GM19463 (cell line): ENCODE results near the gene ESR1.

Experiments used
- ATAC-seq: cut with Tn5 transposase; IDR thresholded peaks from one replicate; pipeline ENCODE4 v1.9.1; 2021; ENCODE audit warnings: mild to moderate bottlenecking, moderate library complexity; ENCODE audit not compliant: unreplicated experiment

The ESR1 gene

DNA sequence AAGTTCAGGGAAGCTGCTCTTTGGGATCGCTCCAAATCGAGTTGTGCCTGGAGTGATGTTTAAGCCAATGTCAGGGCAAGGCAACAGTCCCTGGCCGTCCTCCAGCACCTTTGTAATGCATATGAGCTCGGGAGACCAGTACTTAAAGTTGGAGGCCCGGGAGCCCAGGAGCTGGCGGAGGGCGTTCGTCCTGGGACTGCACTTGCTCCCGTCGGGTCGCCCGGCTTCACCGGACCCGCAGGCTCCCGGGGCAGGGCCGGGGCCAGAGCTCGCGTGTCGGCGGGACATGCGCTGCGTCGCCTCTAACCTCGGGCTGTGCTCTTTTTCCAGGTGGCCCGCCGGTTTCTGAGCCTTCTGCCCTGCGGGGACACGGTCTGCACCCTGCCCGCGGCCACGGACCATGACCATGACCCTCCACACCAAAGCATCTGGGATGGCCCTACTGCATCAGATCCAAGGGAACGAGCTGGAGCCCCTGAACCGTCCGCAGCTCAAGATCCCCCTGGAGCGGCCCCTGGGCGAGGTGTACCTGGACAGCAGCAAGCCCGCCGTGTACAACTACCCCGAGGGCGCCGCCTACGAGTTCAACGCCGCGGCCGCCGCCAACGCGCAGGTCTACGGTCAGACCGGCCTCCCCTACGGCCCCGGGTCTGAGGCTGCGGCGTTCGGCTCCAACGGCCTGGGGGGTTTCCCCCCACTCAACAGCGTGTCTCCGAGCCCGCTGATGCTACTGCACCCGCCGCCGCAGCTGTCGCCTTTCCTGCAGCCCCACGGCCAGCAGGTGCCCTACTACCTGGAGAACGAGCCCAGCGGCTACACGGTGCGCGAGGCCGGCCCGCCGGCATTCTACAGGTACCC lies at the start of gene ESR1:
ESR1 (plus strand) TSS at position 170 of the 858 bp plus-strand sequence; CDS start at position 401, 231 bp downstream.
- ATAC-seq: no peak

DNA sequence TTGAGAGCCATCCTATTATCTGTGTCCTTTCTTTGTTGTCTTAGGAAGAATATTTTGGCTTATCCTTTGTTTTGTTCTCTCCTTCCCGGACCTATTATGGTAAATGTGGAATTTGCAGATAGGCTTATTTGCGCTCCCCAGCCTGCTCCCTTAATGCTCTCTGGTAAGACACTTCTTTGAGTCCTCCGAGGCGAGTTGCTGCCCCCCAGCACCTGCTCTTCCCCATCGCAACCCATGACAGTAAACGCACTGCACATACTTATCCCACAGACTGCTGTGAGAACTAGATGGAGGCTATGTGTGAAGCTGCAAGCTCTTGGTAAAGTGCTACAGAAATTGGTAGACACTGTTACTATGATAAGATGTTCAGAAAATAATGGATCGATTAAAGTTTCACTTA lies 47.0 kb upstream of the ESR1 start:
- ATAC-seq: no peak

DNA sequence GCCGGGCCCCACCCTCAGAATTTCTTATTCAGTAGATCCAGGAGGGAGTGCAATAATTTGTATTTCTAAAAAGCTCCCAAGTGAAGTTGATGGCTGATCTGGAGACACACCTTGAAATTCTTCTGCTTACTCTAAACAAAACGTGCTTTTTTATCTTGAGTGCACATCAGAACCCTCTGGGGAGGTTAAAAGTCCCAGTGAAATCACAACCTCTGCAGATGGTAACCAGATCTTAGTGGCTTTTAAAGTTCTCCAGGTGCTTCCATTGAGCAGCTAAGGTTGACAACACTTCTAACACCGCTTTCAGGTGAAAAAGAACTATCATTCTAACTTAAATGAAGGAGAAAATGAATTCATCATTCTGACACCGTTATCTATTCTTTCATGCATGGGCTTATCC lies 45.6 kb upstream of the ESR1 start:
- ATAC-seq: no peak

DNA sequence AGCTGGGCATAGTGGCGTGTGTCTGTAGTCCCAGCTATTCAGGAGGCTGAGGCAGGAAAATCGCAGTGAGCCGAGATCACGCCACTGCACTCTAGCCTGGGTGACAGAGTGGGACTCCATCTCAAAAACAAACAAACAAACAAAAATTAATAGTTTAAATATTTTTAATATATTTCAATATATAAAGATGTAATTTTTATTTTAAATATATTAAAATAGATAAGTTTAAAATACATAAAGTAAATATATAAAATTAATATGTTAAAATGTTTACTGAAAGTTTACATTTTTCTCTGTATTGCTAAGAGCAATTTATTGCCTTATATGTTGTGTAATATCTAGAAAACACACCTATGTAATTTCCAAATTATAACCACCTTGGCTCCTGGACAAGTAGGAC lies 44.7 kb upstream of the ESR1 start:
- no peak for ATAC-seq

DNA sequence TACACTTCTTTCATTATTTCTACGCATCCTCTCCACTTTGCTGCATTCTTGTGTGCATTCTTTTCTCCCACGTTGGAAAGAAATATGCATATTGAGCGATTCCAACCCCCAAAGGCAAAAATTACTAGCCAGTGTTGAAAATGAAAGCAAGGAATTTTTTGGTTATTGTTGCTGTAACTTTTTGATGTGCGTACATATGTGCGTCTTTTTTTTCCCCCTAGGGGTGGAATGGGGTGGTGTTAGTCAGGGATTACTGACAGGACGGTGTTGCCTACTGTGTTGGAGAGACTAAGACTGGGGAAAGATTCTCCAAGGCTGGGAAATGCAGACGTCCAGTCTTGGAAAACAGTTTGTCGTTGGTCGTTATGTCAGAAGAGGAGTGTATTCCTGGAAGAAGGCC lies 44.2 kb upstream of the ESR1 start:
- no peak for ATAC-seq

DNA sequence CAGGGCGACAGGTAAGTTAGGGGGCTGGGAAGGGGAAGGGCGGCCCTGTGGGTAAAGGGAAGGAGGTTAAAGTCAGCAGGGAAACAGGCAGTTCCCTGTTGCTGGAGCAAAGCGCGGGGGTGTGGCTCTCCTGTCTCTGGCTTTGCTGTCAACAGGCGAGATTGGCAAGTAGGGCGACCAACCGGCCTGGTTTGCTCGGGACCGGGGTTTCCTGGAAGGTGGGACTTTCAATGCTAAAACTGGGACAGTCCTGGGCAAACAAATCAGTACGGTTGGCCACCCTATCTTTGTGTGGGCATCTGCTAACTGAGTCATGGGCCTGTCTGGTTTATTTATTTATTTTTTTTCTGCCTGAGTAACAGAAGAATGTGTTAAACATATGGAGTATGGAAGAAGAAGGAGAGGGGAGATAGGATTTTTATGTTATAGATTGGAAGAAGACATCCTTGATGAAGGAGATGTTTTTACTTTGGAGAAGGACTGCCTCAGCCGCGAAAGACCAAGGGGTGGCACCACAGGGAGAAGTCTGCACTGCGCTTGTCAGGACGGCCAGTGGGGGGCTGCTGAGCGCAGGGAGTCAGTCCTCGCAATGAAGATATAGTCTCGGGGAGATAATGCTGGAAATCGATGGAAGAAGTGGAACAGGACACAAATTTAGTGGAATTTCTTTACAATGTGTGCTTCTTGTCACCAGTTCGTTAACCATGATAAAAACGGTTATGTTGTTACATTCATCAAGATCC lies 43.4 kb upstream of the ESR1 start:
- ATAC-seq: peak; percentile 94

DNA sequence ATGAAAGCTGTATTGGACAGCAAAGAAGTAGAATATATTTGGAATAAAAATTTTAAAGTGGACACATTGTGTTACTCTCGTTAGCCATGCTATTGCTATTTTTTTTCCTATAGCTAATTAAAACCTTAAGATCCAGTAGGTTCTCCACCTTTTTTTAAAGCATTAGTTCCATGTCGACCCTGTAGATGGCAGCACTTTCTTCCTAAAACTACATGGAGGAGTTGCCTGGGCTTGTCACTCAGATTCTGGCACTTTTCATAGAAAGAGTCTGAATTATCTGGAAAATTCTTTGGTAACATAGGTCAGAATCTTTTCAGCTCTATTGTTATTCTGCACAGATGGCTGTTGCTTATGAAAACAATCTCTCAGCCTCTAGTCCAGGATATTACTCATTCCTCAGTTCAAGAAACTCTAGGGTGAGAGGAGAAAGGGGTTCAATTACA lies 42.0 kb upstream of the ESR1 start:
- ATAC-seq: peak; percentile 47

DNA sequence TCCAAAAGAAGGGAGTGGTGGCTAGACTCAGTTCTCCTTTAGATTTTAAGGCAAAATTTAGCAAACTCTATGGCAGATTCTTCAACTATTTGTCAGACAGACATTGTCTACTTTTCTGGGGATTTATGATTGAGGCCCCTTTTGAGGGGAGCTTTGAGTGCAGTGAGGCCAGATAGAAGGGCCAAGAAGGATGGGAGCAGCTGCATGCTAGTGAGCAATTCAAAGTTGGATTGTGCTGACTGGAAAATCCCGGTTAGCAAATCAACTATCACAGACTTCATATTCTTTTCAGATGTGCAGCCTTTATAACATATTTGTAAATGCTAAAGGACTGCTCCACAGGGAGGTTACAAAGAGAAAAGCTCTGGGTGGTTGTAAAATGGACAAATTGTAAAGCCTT lies 35.0 kb upstream of the ESR1 start:
- ATAC-seq: no peak

DNA sequence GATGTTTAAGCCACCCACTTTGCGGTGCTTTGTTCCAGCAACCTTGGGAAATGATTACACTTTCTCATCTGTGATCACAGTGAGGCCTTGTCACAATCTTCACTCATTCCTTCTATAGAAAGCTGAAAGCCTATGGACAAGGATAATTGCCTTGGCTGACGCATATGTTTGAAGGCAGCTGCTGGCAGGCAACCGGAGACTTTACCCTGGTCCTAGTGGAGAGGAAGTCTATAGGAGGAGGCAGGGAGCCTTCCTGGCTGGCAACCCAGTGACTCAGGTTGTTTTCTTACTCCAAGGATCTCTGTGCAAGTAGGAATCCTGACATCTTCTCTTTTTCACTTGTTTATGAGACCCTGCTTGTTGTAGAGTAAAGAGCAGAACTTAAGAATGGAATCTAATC lies 34.1 kb upstream of the ESR1 start:
- no peak for ATAC-seq

DNA sequence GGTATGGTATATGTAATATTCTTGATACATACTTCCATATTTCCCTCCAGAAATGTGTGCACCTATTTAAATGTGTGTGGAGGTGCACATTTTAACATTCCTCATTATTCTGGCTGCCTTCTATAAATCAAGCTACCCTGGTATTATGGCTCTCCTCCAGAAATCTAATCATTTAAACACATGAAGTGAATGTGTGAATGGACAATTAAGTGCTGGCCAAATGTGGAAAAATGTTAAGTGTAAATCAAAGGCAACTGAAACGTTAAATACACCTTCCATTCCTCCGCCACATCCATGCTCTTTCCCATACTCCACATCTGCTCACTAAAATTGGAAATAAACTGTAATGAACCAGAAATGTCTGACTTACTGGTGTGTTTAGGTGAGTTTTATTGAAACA lies 24.9 kb upstream of the ESR1 start:
- ATAC-seq: no peak

DNA sequence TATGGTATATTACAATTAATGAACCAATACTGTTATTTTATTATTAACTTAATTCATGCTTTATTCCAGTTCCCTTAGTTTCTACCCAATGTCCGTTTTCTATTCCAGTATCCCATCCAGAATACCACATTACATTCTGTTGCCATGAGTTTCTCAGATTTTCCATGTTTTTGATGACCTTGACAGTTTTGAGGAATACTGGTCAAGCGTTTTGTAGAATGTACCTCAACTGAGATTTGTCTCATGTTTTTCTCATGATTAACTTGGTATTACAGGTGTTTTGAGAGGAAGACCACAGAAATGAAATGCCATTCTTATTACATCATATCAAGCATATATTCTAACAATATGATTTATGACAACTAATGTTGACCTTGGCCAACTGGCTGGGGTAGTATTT lies 23.8 kb upstream of the ESR1 start:
- ATAC-seq: no peak

DNA sequence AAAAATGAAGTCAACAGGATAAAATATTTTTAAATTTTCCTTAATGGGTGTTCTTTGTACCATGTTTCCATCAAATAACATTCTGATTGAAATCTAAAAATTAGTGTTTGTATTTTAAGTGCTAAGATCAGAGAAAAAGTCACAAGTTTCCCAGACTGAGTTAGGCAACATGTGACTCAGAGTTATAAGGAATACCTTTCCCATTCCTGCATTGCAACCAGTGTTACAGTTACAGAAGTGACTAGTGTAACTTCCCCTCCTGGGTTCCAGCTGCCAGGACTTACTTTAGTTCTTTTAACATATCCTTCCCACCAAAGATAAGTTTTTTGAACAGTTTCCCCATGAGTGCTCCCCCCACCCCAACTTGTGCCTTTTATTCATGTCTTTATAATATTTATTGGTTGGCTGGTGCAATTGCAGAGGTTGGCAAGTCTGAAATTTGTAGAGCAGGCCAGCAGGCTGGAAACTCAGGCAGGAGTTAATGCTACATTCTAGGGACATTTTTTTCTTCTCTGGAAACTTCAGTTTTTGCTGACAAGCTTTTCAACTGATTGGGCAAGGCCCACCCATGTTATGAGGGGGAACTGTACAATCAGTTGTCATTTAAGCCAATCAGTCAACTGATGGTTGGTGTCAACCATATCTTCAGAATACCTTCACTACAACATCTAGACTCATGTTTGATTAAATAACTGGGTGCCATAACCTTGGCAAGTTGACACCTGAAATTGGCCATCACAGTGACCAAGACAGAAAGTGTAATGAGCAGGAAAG lies 22.9 kb upstream of the ESR1 start:
- no peak for ATAC-seq

DNA sequence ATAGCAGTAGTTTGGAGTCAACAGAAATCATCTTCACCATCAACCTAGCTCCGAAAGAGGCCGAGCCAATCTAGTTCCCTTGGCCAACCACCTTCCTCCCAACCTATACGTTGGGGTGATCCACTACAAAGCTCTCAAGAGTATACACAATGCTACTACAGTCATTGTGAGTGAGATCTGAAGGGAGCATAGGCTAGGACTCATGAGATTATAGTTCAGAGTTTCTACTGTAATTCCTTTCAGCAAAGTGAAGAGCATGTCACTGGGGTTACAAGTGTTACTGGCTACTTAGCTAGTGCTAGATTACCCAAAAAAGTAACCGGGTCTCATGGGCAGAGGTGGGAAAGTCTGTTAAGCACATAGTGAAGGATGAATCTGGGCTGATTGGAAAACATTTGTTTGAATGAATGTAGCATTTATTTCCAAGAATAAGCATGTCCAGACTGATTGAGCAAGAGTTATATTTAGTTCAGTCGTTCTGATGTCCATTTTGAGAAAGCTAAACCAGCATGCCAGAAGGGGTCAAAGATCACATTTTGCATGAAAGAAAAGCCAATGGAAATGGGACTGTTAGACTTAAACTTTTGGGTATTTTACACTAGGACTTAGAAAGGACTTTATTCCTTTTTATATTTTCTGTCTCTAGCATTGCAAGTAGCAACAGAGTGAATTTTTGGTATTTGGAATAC lies 10.5 kb upstream of the ESR1 start:
- no peak for ATAC-seq

DNA sequence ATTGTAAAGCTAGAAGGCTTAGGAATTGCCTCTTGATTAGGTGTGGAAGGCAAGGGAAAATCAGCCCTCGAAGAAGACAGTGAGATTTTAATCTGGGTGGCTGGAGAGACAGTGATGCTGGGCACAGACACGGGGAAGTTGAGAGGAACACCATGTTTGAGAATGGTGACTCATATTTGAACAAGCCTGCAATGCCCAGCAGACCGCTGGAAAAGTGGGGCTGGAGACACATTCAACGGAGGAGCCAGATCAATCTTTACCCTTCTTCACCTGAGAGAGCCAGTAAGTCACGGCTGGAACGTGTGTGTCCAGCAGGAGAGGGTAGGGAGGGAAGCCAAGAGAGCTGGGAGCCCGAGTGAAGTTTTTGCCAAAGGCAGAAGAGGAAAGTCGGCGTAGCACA lies 3.7 kb upstream of the ESR1 start:
- ATAC-seq: no peak

DNA sequence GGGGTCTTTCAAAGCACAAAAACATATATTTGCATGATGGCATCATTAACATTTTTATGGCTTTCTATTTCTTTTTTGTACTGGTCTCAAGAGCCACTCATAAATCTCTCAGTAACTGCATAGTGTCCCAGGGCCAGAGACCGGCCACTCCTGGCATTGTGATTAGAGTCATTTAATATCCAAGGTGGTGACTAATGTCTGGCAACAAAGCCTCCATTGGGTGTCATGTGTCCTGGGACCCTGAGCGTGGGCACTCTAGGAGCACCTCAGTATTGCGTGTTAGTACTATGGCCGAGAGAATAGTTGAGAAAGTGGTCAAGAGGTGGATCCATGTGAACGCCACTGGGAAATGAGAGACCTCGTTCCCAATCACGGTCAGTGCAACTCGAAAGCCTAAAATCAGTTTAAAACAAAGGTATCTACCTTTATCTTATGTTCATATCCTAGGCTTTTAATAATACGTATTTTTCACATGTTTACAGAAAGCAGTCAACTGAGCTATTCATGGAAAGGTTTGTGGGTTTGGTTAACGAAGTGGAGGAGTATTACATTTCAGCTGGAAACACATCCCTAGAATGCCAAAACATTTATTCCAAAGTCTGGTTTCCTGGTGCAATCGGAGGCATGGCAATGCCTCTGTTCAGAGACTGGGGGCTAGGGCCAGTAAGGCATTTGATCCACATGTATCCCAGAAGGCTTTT lies 2.7 kb upstream of the ESR1 start:
- ATAC-seq: no peak

DNA sequence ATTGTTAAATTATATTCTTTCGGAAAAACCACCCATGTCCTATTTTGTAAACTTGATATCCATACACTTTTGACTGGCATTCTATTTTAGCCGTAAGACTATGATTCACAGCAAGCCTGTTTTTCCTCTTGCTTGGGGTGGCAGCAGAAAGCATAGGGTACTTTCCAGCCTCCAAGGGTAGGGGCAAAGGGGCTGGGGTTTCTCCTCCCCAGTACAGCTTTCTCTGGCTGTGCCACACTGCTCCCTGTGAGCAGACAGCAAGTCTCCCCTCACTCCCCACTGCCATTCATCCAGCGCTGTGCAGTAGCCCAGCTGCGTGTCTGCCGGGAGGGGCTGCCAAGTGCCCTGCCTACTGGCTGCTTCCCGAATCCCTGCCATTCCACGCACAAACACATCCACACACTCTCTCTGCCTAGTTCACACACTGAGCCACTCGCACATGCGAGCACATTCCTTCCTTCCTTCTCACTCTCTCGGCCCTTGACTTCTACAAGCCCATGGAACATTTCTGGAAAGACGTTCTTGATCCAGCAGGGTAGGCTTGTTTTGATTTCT lies 2.1 kb upstream of the ESR1 start:
- ATAC-seq: no peak

DNA sequence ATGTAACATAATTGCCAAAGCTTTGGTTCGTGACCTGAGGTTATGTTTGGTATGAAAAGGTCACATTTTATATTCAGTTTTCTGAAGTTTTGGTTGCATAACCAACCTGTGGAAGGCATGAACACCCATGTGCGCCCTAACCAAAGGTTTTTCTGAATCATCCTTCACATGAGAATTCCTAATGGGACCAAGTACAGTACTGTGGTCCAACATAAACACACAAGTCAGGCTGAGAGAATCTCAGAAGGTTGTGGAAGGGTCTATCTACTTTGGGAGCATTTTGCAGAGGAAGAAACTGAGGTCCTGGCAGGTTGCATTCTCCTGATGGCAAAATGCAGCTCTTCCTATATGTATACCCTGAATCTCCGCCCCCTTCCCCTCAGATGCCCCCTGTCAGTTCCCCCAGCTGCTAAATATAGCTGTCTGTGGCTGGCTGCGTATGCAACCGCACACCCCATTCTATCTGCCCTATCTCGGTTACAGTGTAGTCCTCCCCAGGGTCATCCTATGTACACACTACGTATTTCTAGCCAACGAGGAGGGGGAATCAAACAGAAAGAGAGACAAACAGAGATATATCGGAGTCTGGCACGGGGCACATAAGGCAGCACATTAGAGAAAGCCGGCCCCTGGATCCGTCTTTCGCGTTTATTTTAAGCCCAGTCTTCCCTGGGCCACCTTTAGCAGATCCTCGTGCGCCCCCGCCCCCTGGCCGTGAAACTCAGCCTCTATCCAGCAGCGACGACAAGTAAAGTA lies 547 bp upstream of the ESR1 start:
- ATAC-seq: no peak

DNA sequence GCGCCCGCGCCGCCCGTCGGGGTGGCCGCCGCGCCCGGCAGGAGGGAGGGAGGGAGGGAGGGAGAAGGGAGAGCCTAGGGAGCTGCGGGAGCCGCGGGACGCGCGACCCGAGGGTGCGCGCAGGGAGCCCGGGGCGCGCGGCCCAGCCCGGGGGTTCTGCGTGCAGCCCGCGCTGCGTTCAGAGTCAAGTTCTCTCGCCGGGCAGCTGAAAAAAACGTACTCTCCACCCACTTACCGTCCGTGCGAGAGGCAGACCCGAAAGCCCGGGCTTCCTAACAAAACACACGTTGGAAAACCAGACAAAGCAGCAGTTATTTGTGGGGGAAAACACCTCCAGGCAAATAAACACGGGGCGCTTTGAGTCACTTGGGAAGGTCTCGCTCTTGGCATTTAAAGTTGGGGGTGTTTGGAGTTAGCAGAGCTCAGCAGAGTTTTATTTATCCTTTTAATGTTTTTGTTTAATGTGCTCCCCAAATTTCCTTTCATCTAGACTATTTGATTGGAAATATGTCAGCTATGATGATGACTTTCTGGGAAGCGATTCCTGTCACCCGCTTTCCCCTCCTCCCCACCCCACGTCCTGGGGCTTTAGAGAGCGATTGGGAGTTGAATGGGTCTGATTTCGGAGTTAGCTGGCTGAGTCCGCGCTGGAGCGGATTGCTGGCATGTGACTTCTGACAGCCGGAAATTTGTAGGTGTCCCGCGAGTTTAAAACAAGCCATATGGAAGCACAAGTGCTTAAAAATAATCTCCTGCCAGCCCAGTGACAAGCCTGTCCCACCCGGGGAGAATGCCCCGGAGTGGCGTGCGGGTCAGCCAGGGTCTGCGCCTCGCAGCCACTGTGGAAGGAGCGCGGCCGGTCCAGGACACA lies 1.1 kb downstream of the ESR1 start:
- ATAC-seq: no peak
